Testis (tissue), 2 donors: ENCODE data around the gene SELENOI.

ENCODE experiments used
- CTCF ChIP-seq, 3 experiments: fragments of 450-650 bp in 2 of 3; fragments of 200-600 bp in 1 of 3; sonication (generic) in 1 of 3; IDR thresholded peaks; one replicate each; pipeline ENCODE4 v1.5.1; 2016 to 2019; ENCODE audit warnings: antibody characterized with exemption in 3 of 3, mild to moderate bottlenecking in 2 of 3, moderate library complexity in 1 of 3
- POLR2A ChIP-seq: fragments of 450-650 bp; IDR thresholded peaks from one replicate; pipeline ENCODE4 v1.6.1; 2017; ENCODE audit warnings: antibody characterized with exemption, mild to moderate bottlenecking, moderate library complexity

GRCh38 chr2:26401739-26402541 lies 56.0 kb downstream of the SELENOI start, which contains the start of gene DRC1:
- TF ChIP-seq CTCF (IDR thresholded peaks at IDR 0.05) (no peak), POLR2A (no peak)
